Stomach (tissue), 9 donors: ENCODE measurements around the gene RNF19B. TPM values are rescaled to one million over a fixed set of nuclear protein-coding genes. Genes with fewer than 3 reads are reported as not detected.
"Not testable (repeated sequence)": the region's sequence is repeated elsewhere in the genome, so short reads cannot be mapped to it uniquely, and the experiment has no call there.

Experiments used
- DNase-seq, 2 donors: peaks; one replicate each; pipeline versions ENCODE4 v3.0.0 to v3.0.0-alpha.2; 2013 to 2019
- H3K27ac ChIP-seq, 5 donors: fragments of 200-600 bp in 4 of 5; sonication (generic) in 4 of 5; one replicate each; pipeline ENCODE4 v1.5.1; 2013 to 2019; ENCODE audit warnings: mild to moderate bottlenecking in 1 of 5, moderate library complexity in 1 of 5
- H3K27me3 ChIP-seq, 3 donors: fragments of 200-600 bp; sonication (generic); one replicate each; pipeline ENCODE4 v1.5.1; 2017 to 2019; ENCODE audit warnings: mixed run types in 1 of 3
- H3K36me3 ChIP-seq, 4 donors: fragments of 200-600 bp; sonication (generic); 1 replicate in 3 of 4; 2 replicates in 1 of 4; pipeline ENCODE4 v1.5.1; 2016 to 2019
- H3K4me1 ChIP-seq, 4 donors: fragments of 200-600 bp; sonication (generic); one replicate each; pipeline ENCODE4 v1.5.1; 2016 to 2019
- H3K4me3 ChIP-seq, 4 donors: fragments of 200-600 bp; sonication (generic) in 3 of 4; one replicate each; pipeline ENCODE4 v1.5.1; 2016 to 2019; ENCODE audit warnings: mild to moderate bottlenecking in 1 of 4
- H3K9me3 ChIP-seq, 4 donors: fragments of 200-600 bp; sonication (generic); one replicate each; pipeline ENCODE4 v1.5.1; 2016 to 2019
- EP300 ChIP-seq: sonication (generic); formaldehyde crosslinking; IDR thresholded peaks from one replicate; pipeline ENCODE4 v1.6.1; 2017; ENCODE audit warnings: antibody characterized with exemption
- POLR2A ChIP-seq, 4 donors: fragments of 450-650 bp; IDR thresholded peaks; one replicate each; pipeline ENCODE4 v1.6.1; 2016; ENCODE audit warnings: antibody characterized with exemption in 4 of 4, control low read depth in 2 of 4, mild to moderate bottlenecking in 1 of 4, moderate library complexity in 1 of 4
- POLR2AphosphoS5 ChIP-seq, 3 donors: sonication (generic); formaldehyde crosslinking; IDR thresholded peaks; one replicate each; pipeline ENCODE4 v1.6.1; 2016; ENCODE audit warnings: antibody characterized with exemption in 3 of 3
- WGBS, 5 donors: extraction: QIAGEN DNeasy Blood & Tissue Kit in 3 of 5; methylation state at CpG; one replicate each; pipeline versions ENCODE4 v1.1.5 to v1.1.7; 2013 to 2018; 5-methylcytosine and 5-hydroxymethylcytosine counted together
- intact Hi-C: fragments of 100-400 bp; cut with DNase I; formaldehyde crosslinking; loops from one replicate; pipeline ENCODE4 v1.15.1; 2023; ENCODE audit warnings: low total_unique reads
- polyA plus RNA-seq, 3 donors: library from polyadenylated mRNA; stranded (reverse); fragments of 200-250 nt; gene quantifications; one replicate each; pipeline ENCODE4 v1.2.3, GENCODE V29; 2013
- total RNA-seq, 5 donors: library from RNA; depleted of rRNA; stranded (reverse); fragments of >200 nt; gene quantifications; one replicate each; pipeline versions ENCODE4 v1.1.0 to v1.2.3, GENCODE V29; 2014 to 2016
- TF ChIP-seq, protein P1 (sequence below), 7 experiments: fragments of 450-650 bp in 4 of 7; fragments of 200-600 bp in 3 of 7; sonication (generic) in 3 of 7; IDR thresholded peaks; one replicate each; pipeline ENCODE4 v1.5.1; 2016 to 2019; ENCODE audit warnings: antibody characterized with exemption in 7 of 7, control low read depth in 2 of 7, mild to moderate bottlenecking in 1 of 7
- donor health status: healthy with polysubstance abuse.
- donor health status: Bipolar disorder and iron deficiency.
- donor health status: healthy.

Gene RNF19B
- total and polyA plus RNA-seq, 8 donors, result 0.58 to 29.5 (median 9.7) TPM

GRCh38 chr1:32915766-32916706 is 48.6 kb downstream of the RNF19B start:
- intact Hi-C loops, result no loop called here
- no peak for TF ChIP-seq POLR2AphosphoS5 (IDR thresholded peaks at IDR 0.05)
- no peak for TF ChIP-seq POLR2A (IDR thresholded peaks at IDR 0.05)
- TF ChIP-seq, protein P1, sequence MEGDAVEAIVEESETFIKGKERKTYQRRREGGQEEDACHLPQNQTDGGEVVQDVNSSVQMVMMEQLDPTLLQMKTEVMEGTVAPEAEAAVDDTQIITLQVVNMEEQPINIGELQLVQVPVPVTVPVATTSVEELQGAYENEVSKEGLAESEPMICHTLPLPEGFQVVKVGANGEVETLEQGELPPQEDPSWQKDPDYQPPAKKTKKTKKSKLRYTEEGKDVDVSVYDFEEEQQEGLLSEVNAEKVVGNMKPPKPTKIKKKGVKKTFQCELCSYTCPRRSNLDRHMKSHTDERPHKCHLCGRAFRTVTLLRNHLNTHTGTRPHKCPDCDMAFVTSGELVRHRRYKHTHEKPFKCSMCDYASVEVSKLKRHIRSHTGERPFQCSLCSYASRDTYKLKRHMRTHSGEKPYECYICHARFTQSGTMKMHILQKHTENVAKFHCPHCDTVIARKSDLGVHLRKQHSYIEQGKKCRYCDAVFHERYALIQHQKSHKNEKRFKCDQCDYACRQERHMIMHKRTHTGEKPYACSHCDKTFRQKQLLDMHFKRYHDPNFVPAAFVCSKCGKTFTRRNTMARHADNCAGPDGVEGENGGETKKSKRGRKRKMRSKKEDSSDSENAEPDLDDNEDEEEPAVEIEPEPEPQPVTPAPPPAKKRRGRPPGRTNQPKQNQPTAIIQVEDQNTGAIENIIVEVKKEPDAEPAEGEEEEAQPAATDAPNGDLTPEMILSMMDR (IDR thresholded peaks at IDR 0.05), result no peak
- no peak for TF ChIP-seq EP300
- Histone ChIP-seq H3K36me3 (no peaks in the 10 kb centered on the region), H3K4me1 (no peaks in the 10 kb centered on the region), H3K4me3 (no peak overlapping the region), H3K27me3 (peaks cover 0 to 16% (median 0%) of the 10 kb centered on the region in 3 donors), H3K9me3 (no peaks in the 10 kb centered on the region), H3K27ac (no peak overlapping the region)
- DNase-seq, result no peak
- WGBS, 5 donors, result 89 to 95% (median 94%) methylated on average over 12 of the region's 12 CpGs

DNA sequence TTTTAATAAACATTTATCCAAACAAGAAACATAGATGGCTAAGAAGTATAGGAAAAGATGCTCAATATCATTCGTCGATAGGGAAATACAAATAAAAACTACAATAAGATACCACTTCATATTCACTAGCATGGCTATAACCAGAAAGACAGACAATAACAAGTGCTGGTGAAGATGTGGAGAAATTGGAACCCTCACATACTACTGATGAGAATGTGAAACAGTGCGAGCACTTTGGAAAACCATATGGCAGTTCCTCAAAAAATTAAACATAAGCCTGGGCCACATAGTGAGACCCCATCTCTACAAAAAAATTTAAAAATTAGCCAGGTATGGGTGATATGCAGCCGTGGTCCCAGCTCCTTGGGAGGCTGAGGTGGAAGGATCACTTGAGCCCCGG is 54.3 kb downstream of the RNF19B start:
- no peaks in the 10 kb centered on the region for H3K27me3 ChIP-seq
- 93 to 98% (median 96%) methylated on average over 5 of the region's 5 CpGs for WGBS, 5 donors
- TF ChIP-seq POLR2A (IDR thresholded peaks at IDR 0.05) (no peak), EP300 (no peak), POLR2AphosphoS5 (IDR thresholded peaks at IDR 0.05) (no peak)
- TF ChIP-seq, protein P1 (IDR thresholded peaks at IDR 0.05), result no peak
- peaks cover 0 to 15% (median 10%) of the 10 kb centered on the region in 4 donors for H3K4me1 ChIP-seq
- no peak for DNase-seq
- intact Hi-C loops, result no loop called here
- no peak overlapping the region for H3K4me3 ChIP-seq
- no peak overlapping the region for H3K27ac ChIP-seq
- H3K36me3 ChIP-seq, result no peaks in the 10 kb centered on the region
- H3K9me3 ChIP-seq, result no peaks in the 10 kb centered on the region

- Histone ChIP-seq H3K27me3 (peaks cover 0 to 4% (median 0%) of the 10 kb centered on the region in 3 donors), H3K36me3 (no peaks in the 10 kb centered on the region), H3K4me3 (no peak overlapping the region), H3K4me1 (peaks cover 5 to 26% (median 17%) of the 10 kb centered on the region in 4 donors), H3K9me3 (no peaks in the 10 kb centered on the region), H3K27ac (peak overlapping the region in 2 of 5 donors; percentile 26 to 28)
- intact Hi-C loops, result no loop called here
- TF ChIP-seq EP300 (no peak), POLR2AphosphoS5 (IDR thresholded peaks at IDR 0.05) (peak in 1 of 3 donors; percentile 42)
- peak in 1 of 2 donors; percentile 53 for DNase-seq
- WGBS, 5 donors, result 9 to 21% (median 13%) methylated on average over 4 of the region's 4 CpGs
Measured at GRCh38 chr1:32907435-32907834, 57.2 kb downstream of the RNF19B start.

GRCh38 chr1:32906654-32907053 is 58.0 kb downstream of the RNF19B start:
- intact Hi-C loops, result no loop called here
- Histone ChIP-seq H3K4me1 (peaks cover 12 to 34% (median 18%) of the 10 kb centered on the region in 4 donors), H3K9me3 (no peaks in the 10 kb centered on the region), H3K36me3 (no peaks in the 10 kb centered on the region), H3K27ac (peak overlapping the region in 2 of 5 donors; percentile 28 to 82), H3K27me3 (peaks cover 0 to 12% (median 0%) of the 10 kb centered on the region in 3 donors), H3K4me3 (no peak overlapping the region)
- 81 to 88% (median 86%) methylated on average over 7 of the region's 7 CpGs for WGBS, 5 donors
- no peak for TF ChIP-seq EP300
- TF ChIP-seq, protein P1 (IDR thresholded peaks at IDR 0.05), result no peak
- TF ChIP-seq POLR2AphosphoS5 (IDR thresholded peaks at IDR 0.05), result no peak
- TF ChIP-seq POLR2A (IDR thresholded peaks at IDR 0.05), result no peak
- DNase-seq, result no peak

GRCh38 chr1:32905588-32905987 is 59.0 kb downstream of the RNF19B start:
- WGBS, 5 donors, result 83 to 84% (median 83%) methylated on average over 10 of the region's 10 CpGs
- H3K27ac ChIP-seq, result peak overlapping the region in 4 of 5 donors; percentile 50 to 82 (median 73)
- intact Hi-C loops, H3K9me3 ChIP-seq, H3K36me3 ChIP-seq, DNase-seq, H3K4me3 ChIP-seq: not testable (repeated sequence)
- H3K27me3 ChIP-seq, result peaks cover 0 to 21% (median 2%) of the 10 kb centered on the region in 3 donors
- H3K4me1 ChIP-seq, result peaks cover 16 to 40% (median 26%) of the 10 kb centered on the region in 4 donors
